SH-SY5Y (cell line): ENCODE data around the gene WSB2.

Source experiments
- GATA2 ChIP-seq: IDR thresholded peaks from 2 replicates; pipeline ENCODE4 v1.6.1; 2011; ENCODE audit warnings: mild to moderate bottlenecking, low read depth, low read length
- GATA3 ChIP-seq: IDR thresholded peaks from 2 replicates; pipeline ENCODE4 v1.6.1; 2011; ENCODE audit warnings: low read depth, mild to moderate bottlenecking, low read length, moderate library complexity

WSB2 gene

DNA sequence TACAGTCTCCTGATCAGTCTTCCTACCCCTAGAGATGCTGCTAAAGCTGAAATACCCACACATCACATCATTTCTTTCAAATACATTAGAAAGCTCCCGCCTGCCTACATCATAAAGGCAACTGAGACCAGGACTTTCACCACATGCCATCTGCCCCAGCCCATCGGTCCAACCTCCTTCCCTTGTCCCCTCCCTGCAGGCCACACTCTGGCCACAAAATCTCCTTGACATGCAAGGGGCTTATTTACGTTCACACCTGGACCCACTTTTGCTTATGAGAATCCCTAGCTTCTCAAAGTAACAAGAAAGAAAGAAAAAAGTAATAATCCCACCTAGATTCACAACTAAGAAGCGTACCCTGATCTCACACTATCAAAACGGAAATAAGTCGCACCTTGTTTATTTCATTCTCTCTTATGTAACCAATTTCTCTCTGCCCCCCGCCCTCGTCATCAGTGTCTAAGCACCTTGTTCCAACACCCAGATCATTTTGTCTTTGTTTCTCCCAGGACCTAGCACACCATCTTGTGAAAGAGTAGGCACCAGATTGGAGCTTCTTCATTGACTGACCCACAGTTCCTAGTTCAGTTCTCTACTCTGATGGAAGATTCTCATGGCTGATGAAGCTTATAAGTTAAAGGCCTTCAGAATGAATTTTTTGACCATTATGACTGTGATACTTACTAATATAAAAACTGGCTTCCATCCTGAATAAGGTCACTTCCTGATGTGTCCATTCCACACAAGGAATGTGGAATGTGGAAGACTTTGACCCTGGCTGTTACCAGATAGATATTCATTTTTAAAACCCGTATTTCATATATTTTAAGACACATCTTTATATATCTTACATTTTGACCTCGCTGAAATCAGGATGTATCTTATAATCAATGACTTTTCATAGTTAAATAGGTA is 7.7 kb downstream of the WSB2 start:
- TF ChIP-seq GATA2 (no peak), GATA3 (no peak)

DNA sequence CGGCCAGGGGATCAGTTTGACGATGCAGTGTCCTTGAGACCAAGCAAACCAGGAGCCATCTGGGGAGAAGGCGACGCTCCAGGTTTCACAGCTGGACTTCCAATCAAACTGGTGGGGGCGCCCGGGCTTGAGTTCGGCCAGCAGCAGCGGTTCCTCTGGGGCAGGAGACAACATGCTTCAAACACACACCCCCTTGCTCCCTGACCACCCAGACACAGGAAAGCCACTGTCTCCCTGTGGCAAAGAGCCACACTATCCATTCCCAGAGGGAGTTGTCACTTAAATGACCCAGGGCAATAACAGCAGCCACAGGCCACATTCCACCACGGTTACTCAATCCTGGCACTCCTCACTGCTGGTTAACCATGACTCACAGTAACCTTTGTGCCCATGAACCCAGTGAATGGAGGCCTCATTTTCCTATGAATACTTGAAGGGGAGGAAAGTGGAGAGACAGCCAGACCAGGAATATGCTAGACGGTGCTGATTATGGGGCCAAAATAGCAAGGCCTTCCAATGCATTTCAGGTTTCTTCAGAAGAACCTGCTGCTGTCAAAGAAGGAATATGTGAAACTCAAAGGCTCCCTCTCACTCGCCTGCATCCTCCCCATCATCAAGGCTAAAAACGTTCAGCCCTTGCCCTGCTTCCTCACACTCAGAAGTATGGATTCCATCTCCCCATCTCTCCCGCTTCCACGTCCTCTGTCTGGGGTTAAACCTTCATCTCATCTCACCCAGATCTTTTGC is 8.5 kb downstream of the WSB2 start:
- TF ChIP-seq GATA3 (no peak), GATA2 (no peak)

DNA sequence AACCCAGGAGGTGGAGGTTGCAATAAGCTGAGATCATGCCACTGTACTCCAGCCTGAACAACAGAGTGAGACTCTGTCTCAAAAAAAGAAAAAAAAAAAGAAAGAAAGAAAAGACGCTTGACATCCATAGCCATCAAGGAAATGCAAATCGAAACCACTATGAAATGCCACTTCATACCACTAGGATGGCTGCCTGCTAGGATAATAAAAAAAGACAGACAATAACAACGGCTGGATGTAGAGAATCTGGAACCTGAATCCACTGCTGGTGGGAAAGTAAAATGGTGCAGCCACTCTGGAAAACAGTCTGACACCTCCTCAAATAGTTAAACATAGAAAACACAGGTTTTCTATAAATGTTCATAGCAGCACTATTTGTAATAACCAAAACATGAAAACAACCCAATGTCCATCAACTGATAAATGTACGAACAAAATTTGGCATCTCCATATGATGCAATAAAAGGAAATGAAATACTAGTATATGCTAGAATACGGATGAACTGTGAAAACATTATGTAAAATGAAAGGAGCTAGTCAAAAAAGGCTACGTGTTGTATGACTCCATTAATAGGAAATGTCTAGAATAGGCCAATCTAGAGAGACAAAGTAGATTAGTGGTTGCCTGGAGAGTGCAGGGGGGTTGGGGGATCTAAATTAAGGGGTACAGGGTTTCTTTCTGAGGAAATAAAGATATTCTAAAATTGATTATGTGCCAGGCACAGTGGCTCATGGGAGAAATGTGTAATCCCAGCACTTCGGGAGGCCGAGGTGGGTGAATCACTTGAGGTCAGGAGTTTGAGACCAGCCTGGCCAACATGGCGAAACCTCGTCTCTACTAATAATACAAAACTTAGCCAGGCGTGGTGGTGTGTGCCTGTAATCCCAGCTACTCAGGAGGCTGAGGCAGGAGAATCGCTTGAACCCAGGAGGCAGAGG is 9.7 kb downstream of the WSB2 start:
- TF ChIP-seq GATA2 (no peak), GATA3 (no peak)

DNA sequence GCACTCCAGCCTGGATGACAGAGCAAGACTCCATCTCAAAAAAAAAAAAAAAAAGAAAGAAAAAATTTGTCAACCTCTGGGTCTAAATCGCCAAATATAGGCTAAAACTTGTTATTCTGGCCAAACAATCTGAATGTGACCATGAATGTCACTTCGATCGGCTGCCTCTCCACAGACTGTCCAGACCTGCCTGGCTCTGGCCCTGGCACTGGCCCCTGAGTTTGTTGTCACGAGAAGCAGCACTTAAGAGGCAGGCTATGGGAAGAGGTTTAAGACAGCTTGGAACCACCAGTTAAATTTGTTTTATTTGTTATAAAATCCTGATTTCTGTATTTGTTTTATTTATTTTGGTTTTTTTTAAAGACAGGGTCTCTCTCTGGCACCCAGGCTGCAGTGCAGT is 14.5 kb downstream of the WSB2 start:
- no peak for TF ChIP-seq GATA3
- no peak for TF ChIP-seq GATA2

DNA sequence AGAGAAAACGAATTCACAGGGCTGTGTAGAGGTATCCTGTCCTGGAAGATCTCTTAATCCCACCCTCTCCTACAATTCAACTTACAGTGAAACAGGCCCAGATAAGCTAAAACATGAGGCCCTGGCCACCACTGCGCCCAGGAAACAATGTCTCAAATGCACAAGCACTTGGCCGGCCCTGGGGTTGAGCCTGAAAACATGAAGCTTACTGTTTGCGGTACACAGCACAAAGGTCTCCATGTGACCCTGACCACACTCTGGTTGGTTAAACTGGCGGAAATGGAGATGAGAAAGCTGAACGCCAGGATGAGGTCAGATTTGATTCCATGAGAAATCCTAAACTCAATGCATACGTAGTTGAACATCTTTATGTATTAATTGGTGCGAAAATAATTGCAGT is 16.4 kb downstream of the WSB2 start:
- TF ChIP-seq GATA2 (no peak), GATA3 (no peak)

DNA sequence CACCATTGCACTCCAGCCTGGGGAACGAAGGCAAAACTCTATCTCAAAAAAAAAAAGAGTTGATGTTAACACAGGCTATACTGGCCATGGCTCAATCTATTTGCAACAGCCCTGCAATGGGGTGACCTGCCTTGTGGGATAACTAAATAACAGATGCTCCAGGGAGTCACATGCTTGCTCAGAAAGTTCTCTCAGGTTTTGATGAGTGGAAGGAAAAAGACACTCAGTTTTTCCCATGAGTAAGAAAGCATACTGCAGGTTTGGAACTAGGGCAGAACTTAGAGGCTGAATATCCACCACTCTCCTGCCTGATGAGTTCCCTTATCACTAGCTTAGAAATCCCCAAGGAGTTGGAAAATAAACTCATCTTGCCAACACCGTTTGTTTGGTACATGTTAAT is 16.9 kb downstream of the WSB2 start:
- no peak for TF ChIP-seq GATA3
- no peak for TF ChIP-seq GATA2

DNA sequence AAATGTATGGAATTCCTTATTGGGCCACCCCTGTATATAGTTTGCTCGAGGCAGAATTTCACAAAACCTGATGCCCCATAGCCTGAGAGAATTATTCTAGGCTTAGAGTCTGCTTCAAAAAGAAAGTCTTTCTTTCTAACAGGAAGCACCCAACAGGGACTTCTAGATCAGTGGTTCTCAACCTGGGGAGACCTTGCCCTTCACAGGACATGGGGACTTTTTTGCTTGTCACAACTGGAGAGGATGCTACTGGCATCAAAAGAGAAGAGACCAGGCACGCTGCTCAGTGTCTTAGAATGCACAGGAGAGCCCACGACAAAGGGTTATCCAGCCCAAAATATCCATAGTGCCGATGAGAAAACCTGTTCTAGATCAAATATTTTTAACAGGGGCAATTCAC is 18.9 kb downstream of the WSB2 start:
- no peak for TF ChIP-seq GATA3
- TF ChIP-seq GATA2, result no peak

DNA sequence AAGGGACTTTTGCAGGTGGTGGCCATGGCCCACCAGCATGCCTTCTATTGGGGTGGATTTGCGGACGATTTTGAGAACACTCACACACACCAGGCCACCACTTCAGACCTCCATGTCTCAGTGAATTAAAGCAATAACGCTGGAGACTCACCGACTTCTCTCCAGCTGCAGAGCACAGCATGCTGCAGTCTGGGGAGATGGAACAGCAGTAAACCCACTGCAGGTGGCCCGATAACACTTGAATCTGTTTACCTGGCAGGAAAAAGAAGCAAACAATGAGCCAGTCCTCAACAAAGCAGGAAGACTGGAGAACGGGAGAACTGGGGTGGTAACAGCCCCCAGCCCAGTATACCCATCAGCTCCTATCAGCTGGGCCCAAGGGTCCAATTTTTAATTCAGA is 22.8 kb downstream of the WSB2 start:
- no peak for TF ChIP-seq GATA3
- TF ChIP-seq GATA2, result no peak

DNA sequence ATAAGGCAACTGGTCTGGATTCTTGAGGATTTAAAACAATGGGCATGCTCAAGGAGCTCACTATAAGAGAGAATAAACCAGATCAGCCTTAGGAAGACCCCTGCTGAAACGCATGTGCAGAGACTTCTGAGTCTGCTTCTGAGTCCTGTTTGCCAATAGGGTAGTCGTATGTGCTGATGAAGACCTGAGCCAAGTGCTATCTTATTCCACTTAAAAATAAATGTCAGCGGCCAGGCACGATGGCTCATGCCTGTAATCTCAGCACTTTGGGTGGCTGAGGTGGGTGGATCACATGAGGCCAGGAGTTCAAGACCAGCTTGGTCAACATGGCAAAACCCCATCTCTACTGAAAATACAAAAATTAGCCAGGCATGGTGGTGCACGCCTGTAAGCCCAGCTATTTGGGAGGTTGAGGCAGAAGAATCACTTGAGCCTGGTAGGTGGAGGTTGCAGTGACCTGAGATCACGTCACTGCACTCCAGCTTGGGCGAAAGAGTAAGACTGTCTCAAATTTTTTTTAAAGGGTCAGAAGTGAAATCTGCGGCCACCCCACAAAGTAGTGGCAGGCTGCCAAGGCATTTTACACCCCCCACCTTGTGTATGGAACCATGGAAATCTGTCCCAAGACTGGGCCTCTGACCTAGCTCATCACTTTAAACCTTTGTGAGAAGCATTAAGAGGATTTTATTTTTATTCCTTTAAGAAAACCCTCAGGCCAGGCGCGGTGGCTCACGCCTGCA is 24.1 kb downstream of the WSB2 start:
- no peak for TF ChIP-seq GATA3

DNA sequence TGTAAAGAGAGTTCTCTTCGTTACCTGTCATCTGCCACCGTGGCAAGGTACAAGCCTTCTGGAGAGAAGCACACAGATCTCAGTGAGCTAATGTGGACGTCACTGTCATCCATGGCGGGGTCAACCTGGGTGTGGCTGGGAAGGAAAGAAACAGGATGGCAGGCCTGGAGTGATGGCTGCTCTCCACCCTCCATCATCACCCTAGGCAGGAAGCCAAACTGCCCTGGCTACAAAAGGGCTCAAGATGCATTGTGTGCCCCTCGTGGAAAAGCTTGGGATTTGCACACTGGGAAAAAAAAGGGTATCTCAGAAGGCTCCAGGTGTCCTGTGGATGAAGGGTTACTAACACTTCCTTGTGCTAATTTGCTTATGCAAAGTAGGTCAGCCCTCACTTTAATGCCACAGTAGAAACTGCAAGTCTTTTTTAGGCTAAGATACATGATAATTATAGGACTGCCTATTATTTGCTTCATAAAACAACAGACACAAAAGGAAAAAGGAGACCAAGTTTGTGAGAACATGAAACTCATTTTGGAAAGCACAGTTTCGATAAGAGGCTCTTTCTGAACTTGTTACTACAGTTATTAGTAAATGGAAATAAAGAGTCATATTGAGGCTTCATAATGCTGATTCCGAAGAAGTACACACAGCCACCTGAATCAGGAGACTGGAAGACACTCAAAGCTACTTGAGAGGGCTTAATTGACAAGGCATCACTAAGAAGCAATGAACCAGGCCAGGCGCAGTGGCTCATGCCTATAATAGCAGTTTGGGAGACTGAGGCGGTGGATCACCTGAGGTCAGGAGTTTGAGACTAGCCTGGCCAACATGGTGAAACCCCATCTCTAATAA is 25.6 kb downstream of the WSB2 start:
- TF ChIP-seq GATA2 (no peak), GATA3 (no peak)

DNA sequence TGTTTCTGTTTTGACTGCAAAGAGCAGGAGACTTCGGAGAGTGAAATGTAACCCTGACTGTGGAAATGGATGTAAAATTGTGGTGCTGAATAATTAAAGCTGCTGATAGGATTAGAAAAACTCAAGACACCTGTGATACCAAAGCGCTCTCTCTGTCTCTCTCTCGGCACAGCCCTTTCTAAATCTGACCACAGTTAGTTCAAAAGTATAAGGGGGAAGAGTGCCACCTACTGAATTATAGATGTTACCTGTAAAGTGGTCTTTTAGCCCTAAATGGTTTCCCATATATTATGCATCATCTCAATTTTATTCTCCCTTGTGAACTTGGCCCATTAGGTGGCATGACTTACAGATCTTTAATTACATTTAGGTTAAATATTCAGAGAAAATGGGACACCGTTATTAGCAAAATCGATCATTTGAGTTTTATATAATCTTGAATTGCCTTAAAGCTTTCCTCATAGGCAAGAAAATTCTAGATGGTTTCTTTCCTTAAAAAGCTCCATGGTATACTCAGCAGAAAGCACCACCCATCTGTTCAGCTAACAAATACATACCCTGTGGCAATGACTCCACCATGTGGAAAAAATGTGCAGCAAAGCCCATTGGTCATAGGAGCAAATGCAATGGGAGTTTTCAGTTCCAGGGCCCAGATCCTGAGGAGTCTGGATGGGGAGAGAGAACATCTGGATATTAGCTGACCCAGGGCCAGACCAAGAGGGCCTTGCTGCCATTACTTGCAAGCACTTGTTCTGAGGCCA is 26.4 kb downstream of the WSB2 start:
- TF ChIP-seq GATA2 (no peak), GATA3 (no peak)

DNA sequence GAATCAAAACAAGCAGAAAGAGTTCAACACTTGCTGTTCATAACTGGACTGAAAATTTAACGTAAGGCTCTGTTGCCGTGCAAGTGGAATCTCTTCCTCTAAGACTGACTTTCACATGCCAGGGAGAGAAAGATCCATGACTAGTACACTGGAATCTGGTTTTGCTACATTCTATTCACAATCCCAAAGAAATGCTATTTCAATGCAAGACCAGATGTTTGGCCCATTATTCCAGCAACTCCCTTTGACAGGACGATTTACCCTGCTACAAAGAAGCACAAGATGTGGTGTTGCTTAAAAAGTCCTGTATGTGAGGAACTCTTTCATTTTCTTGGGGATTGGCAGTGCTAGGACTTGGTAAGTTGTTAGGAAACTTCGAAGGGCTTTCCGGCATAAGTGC is 27.1 kb downstream of the WSB2 start:
- TF ChIP-seq GATA3, result no peak

DNA sequence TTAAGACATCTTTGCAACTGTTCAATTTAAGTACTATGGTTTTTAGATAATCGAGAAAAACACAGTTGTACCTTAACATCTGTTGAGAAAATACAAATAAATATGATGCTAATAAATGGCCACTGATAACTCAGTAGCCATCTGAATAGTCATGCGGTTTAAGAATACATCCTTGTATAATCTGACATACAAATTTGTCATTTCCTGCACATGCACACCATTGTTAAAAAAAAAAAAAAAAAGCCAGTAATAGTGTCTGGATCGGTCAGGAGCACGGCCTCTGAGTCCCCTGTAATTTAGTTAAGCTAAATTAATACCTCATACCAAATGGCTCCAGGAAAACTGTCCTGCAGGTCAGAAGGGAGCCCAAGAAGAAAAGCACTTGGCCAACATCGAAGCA is 27.7 kb downstream of the WSB2 start:
- TF ChIP-seq GATA3 (no peak), GATA2 (no peak)
